ENCODE data around the gene SMIM35.

The SMIM35 gene

DNA sequence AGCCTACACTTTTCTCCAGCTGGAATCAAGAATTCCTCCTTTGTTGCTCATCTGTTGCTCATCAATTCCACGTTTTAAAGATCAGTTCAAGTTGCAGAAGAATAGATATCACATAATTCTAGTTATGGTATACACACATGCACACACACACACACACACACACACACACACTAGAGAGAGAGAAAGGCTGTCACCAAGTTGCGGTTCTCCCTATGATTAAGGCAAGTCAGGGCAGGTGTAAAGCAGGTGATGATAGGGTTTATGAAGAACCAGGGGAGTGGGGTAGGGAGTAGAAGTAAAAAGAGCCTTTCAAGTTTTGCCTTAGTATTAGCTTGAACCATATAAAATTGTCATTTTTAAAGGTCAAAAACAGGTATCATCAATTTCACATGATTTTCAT lies 41.6 kb downstream of the SMIM35 start:
- H3K4me2 ChIP-seq (ENCODE audit: low read depth, low read length, poor library complexity, severe bottlenecking), result no peak overlapping the region
- H3K36me3 ChIP-seq (ENCODE audit: low read length), result no peaks in the 10 kb centered on the region
- no peaks in the 10 kb centered on the region for H3K27me3 ChIP-seq (ENCODE audit: low read length)
- no peaks in the 10 kb centered on the region for H3K9me3 ChIP-seq (ENCODE audit: insufficient read depth, low read length)
- no peak overlapping the region for H2AFZ ChIP-seq (ENCODE audit: low read depth, low read length, severe bottlenecking)
- no peak overlapping the region for H3K27ac ChIP-seq (ENCODE audit: low read depth, low read length)
- TF ChIP-seq, protein P1, sequence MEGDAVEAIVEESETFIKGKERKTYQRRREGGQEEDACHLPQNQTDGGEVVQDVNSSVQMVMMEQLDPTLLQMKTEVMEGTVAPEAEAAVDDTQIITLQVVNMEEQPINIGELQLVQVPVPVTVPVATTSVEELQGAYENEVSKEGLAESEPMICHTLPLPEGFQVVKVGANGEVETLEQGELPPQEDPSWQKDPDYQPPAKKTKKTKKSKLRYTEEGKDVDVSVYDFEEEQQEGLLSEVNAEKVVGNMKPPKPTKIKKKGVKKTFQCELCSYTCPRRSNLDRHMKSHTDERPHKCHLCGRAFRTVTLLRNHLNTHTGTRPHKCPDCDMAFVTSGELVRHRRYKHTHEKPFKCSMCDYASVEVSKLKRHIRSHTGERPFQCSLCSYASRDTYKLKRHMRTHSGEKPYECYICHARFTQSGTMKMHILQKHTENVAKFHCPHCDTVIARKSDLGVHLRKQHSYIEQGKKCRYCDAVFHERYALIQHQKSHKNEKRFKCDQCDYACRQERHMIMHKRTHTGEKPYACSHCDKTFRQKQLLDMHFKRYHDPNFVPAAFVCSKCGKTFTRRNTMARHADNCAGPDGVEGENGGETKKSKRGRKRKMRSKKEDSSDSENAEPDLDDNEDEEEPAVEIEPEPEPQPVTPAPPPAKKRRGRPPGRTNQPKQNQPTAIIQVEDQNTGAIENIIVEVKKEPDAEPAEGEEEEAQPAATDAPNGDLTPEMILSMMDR (IDR thresholded peaks at IDR 0.05; ENCODE audit: insufficient read depth, low read length, poor library complexity, severe bottlenecking), result no peak
- no peak for TF ChIP-seq EZH2phosphoT487 (conservative IDR thresholded peaks at IDR 0.05; ENCODE audit: low read length)
- H3K4me3 ChIP-seq (ENCODE audit: insufficient read depth, low read length, poor library complexity, severe bottlenecking), result no peak overlapping the region
- H4K20me1 ChIP-seq (ENCODE audit: low read depth, low read length), result no peaks in the 10 kb centered on the region
- no peak overlapping the region for H3K9ac ChIP-seq (ENCODE audit: low read length)
- no peaks in the 10 kb centered on the region for H3F3A ChIP-seq (ENCODE audit: insufficient read depth)
- H3K79me2 ChIP-seq (ENCODE audit: insufficient read depth, low read length), result no peaks in the 10 kb centered on the region
- no peaks in the 10 kb centered on the region for H3K9me2 ChIP-seq (replicated peaks; ENCODE audit: insufficient read depth, low read length)

DNA sequence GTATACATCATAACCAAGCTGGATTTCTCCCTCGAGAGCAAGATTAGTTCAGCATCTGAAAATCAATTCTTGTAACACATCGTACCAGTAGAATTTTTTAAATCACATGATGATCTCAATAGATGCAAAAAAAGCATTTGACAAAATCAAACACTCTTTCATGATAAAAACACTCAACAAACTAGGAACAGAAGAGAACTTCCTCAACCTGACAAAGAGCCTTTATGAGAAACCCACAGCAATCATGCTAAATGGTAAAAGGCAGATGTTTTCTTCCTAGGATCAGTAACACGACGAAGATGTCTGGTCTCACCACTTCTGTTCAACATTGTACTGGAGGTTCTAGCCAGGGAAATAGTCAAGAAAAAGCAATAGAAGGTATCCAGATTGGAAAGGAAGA lies 44.0 kb downstream of the SMIM35 start:
- Histone ChIP-seq H3K79me2 (ENCODE audit: insufficient read depth, low read length) (no peaks in the 10 kb centered on the region), H4K20me1 (ENCODE audit: low read depth, low read length) (no peaks in the 10 kb centered on the region), H3K9me2 (replicated peaks; ENCODE audit: insufficient read depth, low read length) (no peaks in the 10 kb centered on the region), H3K27me3 (ENCODE audit: low read length) (no peaks in the 10 kb centered on the region), H2AFZ (ENCODE audit: low read depth, low read length, severe bottlenecking) (no peak overlapping the region), H3K9me3 (ENCODE audit: insufficient read depth, low read length) (no peaks in the 10 kb centered on the region), H3K4me3 (ENCODE audit: insufficient read depth, low read length, poor library complexity, severe bottlenecking) (no peak overlapping the region), H3K4me2 (ENCODE audit: low read depth, low read length, poor library complexity, severe bottlenecking) (no peak overlapping the region), H3F3A (ENCODE audit: insufficient read depth) (no peaks in the 10 kb centered on the region), H3K36me3 (ENCODE audit: low read length) (no peaks in the 10 kb centered on the region), H3K27ac (ENCODE audit: low read depth, low read length) (no peak overlapping the region), H3K9ac (ENCODE audit: low read length) (no peak overlapping the region)
- TF ChIP-seq EZH2phosphoT487 (conservative IDR thresholded peaks at IDR 0.05; ENCODE audit: low read length), result no peak
- TF ChIP-seq, protein P1 (IDR thresholded peaks at IDR 0.05; ENCODE audit: insufficient read depth, low read length, poor library complexity, severe bottlenecking), result no peak

DNA sequence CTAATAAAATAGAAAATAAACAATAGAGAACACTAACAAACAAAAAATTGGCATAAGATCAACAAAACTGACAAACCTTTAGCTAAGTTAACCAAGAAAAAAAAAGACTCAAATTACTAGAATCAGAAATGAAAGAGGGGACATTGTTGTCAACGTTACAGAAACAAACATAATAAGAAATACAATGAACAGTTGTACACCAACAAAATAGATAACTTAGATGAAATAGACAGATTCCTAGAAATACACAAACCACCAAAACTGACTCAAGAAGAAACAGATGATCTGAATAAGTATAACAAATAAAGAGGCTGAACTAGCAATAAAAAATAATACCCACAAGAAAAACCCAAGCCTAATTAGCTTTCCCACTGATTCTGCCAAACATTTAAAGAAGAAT lies 44.6 kb downstream of the SMIM35 start:
- Histone ChIP-seq H3K27ac (ENCODE audit: low read depth, low read length) (no peak overlapping the region), H3K27me3 (ENCODE audit: low read length) (no peaks in the 10 kb centered on the region)

More for the DNA sequence above, 44.6 kb downstream of the SMIM35 start:
- TF ChIP-seq, protein P1 (IDR thresholded peaks at IDR 0.05; ENCODE audit: insufficient read depth, low read length, poor library complexity, severe bottlenecking), result no peak
- TF ChIP-seq EZH2phosphoT487 (conservative IDR thresholded peaks at IDR 0.05; ENCODE audit: low read length), result no peak
- H2AFZ ChIP-seq (ENCODE audit: low read depth, low read length, severe bottlenecking), result no peak overlapping the region
- no peaks in the 10 kb centered on the region for H3K36me3 ChIP-seq (ENCODE audit: low read length)
- no peaks in the 10 kb centered on the region for H4K20me1 ChIP-seq (ENCODE audit: low read depth, low read length)
- no peak overlapping the region for H3K4me2 ChIP-seq (ENCODE audit: low read depth, low read length, poor library complexity, severe bottlenecking)
- no peak overlapping the region for H3K4me3 ChIP-seq (ENCODE audit: insufficient read depth, low read length, poor library complexity, severe bottlenecking)
- no peaks in the 10 kb centered on the region for H3F3A ChIP-seq (ENCODE audit: insufficient read depth)
- H3K9me2 ChIP-seq (replicated peaks; ENCODE audit: insufficient read depth, low read length), result no peaks in the 10 kb centered on the region
- no peak overlapping the region for H3K9ac ChIP-seq (ENCODE audit: low read length)
- no peaks in the 10 kb centered on the region for H3K9me3 ChIP-seq (ENCODE audit: insufficient read depth, low read length)
- H3K79me2 ChIP-seq (ENCODE audit: insufficient read depth, low read length), result no peaks in the 10 kb centered on the region

Measured in SU-DHL-6 (cell line).